HUDEP-2 (cell line): ENCODE results near the gene ZNF521.

Experiments
- DNase-seq, 76 experiments: peaks; one replicate each; lab custom pipeline; 2025; ENCODE audit not compliant: unreplicated experiment in 76 of 76; lab: John Stamatoyannopoulos, UW

Gene ZNF521

DNA sequence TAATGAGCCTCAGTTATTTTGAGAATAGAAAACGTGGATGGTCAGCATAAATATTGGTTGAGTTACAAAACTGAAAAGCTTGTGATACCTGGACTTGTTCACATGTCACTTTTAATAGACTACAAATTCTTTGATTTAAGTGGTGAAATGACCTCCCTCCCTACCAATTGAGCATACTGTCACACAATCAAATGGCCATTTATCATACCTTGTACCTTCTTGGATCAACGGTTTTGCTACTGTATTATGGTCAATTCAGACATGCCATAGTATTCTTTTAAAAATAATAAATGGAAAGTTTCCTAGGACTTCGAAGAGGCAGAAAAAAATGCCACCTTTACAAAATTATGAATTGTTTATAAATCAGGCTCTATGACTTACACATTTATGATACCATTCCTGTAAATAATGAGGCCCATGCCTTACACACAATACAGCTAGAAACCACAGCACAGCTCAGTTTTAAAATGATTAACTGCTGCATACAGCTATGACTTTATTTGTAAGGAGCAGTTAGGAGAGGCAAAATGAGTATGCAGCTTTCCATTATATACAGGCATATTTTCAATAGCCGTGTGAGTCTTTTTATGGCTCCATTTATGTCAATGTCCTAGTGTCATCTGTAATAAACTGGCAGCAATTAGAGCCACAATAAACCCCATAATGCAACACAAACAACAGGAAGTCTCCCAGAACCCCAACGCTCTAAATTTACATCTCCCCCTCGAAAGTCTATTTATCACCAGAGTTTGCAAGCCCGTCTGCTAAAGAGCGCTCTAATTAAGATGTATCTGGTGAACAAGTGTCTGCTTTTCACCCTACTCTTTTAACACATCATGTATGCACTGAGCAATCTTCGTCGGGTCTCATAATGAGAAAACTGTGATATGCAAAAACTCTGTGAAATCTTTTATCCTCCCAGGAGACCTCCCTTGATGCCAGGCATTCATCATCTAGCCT lies 176.1 kb downstream of the ZNF521 start:
- no peak for DNase-seq

- no peak for DNase-seq
Measured at GRCh38 chr18:25174324-25174723, 177.6 kb downstream of the ZNF521 start.

- DNase-seq, result no peak
Measured at GRCh38 chr18:25171334-25171733, 180.6 kb downstream of the ZNF521 start.

- DNase-seq, result no peak
Measured at GRCh38 chr18:25170402-25170801, 181.6 kb downstream of the ZNF521 start.

GRCh38 chr18:25169701-25170100 lies 182.3 kb downstream of the ZNF521 start:
- DNase-seq, result no peak

GRCh38 chr18:25167612-25168410 lies 184.2 kb downstream of the ZNF521 start:
- no peak for DNase-seq

DNA sequence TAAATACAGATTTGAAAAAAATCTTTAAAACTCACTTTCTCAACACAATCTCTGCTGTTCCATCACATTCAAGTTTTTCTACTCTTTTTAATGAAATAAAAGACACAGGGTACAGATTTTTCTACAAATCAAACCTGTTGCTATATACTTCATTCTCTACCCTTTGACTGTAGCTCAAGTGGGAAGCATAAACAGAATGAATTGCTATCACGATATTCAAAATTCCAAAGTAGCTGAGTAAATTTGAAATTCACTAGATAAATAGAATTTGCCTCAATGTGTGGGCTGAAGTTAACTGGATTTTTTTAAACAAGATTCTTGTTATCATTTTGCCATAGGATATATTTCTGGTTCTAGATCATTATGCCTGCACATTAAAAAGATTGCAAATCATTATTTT lies 185.9 kb downstream of the ZNF521 start:
- no peak for DNase-seq

- DNase-seq, result no peak
Measured at GRCh38 chr18:25164848-25165811, 186.8 kb downstream of the ZNF521 start.

DNA sequence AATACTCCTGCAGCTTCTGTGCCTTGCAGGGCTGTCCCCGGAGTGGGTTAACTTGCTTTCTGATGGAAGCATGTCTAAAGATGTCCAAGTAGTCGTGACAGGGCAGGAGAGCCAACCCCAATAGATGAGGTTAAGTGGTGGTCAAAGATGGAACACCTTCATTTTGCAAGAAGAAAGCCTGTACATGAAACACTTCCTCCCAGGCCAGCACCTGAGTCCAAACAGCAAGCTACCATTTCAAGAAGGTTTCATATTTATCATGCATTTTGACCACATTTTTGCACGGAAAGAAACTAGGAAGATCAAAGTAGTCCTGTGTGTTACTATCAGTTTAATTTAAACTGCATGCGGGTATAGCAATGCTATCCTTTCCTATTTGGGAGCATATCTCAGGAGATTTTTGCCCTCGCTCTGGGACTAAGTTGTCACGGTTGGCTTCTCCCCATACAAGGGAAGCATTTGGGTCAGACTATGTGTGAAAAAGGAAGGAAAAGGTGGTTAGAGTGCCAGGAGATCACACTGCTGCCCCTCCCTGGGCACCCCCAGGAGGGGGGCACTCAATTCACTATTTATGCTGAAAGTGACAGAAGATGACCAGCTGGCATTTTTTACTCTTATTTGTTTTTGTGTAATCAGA lies 187.6 kb downstream of the ZNF521 start:
- no peak for DNase-seq

DNA sequence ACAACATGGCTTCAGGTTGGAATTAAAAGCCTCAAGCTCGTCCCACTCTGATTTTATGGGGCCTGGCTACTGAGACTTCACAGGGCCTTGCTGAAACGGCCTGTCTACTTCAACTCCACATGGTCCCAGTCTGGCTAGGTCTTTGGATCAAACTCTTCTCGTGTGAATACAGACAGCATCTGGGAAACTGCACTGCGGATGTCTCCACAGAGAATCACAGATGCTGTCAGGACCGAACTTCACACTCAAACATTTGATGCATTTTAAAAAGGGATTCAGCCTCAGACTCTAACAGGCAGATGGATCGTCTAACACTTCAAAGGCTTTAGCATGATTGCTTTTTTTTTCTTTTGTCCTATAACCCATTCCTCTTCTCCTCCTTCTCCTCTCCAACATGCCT lies 198.5 kb downstream of the ZNF521 start:
- no peak for DNase-seq

- DNase-seq, result no peak
Measured at GRCh38 chr18:25147877-25148488, 204.0 kb downstream of the ZNF521 start.

DNA sequence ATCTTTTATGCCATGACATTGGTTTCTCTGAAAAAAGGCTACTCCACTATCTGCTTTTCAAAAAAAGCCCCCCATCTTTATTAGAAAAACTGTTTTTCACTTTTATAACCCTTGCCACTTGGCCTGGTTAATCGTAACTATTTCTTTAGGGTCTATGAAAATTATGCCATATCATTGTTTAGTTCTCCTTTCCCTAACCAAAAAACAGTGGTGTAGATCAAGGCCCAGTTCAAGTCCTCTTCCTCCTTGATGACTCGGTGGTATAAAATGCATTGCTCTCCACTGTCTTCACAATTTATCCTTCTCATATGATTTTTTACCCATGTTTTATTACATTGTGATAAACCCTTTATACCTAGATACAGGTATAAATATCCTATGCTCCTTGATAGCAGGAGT lies 205.5 kb downstream of the ZNF521 start:
- no peak for DNase-seq

DNA sequence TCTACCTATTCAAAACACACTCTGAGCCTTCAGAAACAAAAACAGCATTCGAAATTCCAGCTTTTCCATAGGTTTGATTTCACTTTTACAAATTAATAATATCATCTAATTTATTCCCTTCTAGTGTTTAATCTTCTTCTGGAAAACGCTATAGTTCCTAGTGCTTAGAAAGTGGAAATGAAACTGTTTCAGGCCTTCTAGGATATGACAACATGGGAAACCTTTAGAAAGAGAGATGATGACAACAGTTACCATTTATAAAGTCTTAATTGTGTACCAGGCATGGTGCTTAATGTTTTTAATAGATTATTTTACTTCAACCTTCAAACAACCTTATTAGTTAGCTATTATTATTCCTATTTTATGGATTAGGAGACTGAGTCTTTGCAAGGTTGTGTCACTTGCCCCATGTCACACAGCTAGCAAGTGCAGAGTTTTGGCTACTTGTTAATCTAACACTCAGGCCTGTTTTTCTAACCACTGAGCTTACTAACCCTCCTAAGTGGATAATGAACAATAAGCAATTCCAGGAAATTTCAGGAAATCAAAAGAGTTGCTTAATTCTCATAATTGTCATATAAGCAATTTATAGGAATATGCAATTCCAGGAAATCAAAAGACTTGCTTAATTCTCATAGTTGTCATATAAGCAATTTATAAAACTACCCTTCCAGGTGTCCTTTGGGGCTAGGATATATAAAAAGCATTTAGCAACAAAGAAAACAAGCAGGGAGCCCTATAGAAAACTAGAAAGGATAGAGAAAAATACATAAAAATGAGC lies 206.0 kb downstream of the ZNF521 start:
- DNase-seq, result no peak

GRCh38 chr18:25144820-25145219 lies 207.1 kb downstream of the ZNF521 start:
- no peak for DNase-seq

DNA sequence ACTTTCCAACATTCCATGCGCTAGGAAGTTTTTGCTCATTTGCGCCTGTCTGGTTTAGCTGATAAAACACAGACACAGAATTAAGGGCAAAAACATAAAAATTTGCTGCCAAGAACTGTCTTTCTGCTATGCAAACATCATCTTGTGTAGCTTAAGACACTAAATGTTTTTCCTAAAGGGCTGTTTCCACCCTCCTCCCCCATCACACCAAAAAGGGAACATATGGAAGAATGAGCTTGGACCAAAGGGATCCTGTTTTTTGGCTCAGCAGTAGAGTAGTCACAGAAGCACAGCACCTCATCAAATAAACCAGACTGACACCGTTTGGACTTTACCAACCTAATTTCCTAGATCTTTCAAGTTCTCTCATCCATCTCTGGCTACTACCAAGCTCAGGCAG lies 210.1 kb downstream of the ZNF521 start:
- no peak for DNase-seq

DNA sequence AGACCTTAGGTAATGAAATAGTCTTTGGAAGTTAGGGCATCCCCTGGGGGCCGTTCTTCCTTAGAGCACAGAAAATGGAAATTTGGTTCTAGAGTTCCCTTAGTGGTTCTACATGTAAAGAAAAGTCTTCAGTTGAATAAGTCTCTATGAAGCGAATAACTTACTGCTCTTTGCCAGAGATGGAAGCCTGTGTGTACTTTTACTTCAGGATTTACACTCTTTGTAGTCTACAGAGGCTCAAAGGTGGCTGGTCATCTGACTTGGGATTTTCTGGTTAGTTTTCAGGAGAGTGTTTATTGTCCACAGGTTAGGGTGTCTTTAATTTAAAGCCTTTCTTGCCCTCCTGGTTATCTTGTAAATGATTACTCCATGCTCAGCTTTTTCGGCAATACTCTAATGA lies 210.6 kb downstream of the ZNF521 start:
- DNase-seq, result no peak

- no peak for DNase-seq
Measured at GRCh38 chr18:25140962-25141308, 211.0 kb downstream of the ZNF521 start.

- no peak for DNase-seq
Measured at GRCh38 chr18:25140124-25140961, 211.6 kb downstream of the ZNF521 start.
